LNCAP (cell line): ENCODE measurements around the gene LUC7L.

Experiments
- TF ChIP-seq, protein P1 (sequence below): fragments of 450-650 bp; IDR thresholded peaks from 2 replicates; pipeline ENCODE4 v1.5.1; 2017; ENCODE audit warnings: mild to moderate bottlenecking

LUC7L gene

DNA sequence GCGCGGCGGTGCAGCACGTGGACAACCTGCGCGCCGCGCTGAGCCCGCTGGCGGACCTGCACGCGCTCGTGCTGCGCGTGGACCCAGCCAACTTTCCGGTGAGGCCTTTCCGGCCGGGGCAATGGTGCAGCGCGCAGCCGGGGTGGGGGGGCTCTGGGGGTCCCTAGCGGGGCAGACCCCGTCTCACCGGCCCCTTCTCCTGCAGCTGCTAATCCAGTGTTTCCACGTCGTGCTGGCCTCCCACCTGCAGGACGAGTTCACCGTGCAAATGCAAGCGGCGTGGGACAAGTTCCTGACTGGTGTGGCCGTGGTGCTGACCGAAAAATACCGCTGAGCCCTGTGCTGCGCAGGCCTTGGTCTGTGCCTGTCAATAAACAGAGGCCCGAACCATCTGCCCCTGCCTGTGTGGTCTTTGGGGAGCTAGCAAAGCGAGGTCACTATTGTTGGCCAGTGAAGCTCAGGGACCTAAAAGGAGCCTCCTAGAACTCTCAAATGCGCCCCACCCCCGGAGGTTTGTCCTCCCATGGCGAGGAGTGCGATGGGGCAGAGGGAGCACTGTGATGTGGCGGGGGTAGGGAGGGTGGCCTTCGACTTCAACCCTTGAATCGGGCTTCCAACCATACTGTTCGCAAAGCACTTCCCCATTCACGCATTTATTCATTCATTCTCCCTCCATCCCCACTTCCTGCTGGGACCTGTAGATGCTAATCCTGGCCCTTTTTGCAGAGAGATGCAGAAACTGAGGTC is 62.7 kb downstream of the LUC7L start:
- TF ChIP-seq, protein P1, sequence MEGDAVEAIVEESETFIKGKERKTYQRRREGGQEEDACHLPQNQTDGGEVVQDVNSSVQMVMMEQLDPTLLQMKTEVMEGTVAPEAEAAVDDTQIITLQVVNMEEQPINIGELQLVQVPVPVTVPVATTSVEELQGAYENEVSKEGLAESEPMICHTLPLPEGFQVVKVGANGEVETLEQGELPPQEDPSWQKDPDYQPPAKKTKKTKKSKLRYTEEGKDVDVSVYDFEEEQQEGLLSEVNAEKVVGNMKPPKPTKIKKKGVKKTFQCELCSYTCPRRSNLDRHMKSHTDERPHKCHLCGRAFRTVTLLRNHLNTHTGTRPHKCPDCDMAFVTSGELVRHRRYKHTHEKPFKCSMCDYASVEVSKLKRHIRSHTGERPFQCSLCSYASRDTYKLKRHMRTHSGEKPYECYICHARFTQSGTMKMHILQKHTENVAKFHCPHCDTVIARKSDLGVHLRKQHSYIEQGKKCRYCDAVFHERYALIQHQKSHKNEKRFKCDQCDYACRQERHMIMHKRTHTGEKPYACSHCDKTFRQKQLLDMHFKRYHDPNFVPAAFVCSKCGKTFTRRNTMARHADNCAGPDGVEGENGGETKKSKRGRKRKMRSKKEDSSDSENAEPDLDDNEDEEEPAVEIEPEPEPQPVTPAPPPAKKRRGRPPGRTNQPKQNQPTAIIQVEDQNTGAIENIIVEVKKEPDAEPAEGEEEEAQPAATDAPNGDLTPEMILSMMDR = no peak

DNA sequence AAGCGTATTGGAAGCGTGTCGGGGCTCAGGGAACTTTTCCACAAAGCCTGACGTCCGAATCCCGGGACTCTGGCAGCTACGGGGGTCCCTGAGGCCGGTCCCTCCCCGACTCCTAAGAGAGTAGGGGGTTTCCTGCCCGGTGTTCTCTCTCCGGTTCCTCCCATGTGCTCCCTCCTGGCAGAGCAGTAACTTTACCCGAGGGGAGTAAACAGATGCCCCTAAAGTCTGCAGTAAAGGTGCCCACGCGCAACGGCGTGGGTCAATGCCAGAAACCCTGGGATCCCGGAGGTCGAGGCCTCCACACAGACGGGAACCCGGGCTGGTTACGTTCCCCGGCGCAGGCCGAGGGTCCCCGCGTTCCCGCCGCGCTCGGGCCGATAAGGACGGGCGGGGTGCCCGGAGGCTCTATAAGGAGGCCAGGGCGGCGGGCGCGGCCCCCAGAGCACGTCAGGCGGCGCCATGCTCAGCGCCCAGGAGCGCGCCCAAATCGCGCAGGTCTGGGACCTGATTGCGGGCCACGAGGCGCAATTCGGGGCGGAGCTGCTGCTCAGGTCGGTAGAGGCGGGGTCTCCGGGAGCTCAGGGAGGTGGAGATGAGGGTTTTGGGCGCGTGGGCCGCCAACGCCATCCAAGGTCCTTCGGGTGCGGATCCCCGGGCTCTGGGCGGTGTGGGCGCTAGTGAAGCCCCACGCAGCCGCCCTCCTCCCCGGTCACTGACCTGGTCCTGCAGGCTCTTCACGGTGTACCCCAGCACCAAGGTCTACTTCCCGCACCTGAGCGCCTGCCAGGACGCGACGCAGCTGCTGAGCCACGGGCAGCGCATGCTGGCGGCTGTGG is 63.5 kb downstream of the LUC7L start, which contains the start of gene HBM:
TSS of gene HBM (plus strand) at position 440 of the 836 bp plus-strand sequence. CDS start at position 460, 20 bp downstream.
- TF ChIP-seq, protein P1 = no peak

DNA sequence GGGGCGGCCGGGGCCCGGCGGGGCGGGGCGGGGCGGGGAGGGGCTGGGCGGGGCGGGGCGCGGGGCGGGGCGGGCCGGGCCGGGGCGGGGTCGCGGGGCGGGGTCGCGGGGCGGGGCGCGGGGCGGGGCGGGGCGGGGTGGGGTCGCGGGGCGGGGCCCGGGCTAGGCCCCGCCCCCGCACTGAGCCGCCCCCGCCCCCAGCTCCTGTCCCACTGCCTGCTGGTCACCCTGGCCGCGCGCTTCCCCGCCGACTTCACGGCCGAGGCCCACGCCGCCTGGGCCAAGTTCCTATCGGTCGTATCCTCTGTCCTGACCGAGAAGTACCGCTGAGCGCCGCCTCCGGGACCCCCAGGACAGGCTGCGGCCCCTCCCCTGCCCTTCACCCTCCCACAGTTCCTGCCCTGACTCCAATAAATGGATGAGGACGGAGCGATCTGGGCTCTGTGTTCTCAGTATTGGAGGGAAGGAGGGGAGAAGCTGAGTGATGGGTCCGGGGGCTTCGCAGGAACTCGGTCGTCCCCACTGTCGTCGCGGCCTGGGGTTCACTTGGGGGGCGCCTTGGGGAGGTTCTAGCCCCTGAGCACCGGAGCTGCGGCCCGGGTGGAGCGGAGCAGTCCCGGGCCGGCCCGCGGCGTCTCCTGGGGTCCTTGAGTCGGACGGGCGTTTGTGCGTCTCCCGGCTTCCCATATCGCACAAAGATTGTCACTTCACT is 64.3 kb downstream of the LUC7L start:
- TF ChIP-seq, protein P1 = no peak

DNA sequence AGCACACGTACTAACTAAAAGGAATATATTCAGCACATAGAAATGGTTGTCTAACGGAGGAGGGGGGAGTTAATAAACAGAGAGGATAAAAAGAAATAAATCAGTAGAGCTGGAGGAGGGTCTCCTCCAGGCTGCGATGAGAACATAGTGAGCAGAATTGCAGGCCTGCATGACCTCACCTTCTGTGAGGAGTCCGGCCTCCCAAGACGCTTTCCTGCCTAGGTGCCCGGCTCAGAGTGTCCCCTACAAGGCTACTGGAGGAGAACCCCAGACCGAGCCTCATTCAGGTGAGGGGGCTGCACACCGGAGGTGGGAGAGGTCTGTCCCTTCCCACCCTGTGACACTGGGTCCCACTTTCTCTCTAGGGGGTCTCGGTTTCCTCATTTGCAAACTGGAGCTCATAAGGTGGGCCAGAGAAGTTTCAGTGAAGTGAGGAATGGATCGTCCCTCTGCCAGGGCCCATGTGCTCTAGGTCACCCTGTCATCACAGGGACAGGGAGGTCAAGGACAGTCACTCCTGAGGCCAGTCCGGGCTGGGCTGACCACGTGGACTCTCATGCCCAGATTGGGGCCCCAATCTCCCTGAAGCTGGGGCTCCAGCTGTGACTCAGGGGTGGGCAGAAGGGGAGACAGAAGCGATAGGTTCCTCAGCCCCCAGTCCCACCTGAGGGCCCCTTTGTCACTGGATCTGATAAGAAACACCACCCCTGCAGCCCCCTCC is 66.8 kb downstream of the LUC7L start:
- TF ChIP-seq, protein P1 = no peak

DNA sequence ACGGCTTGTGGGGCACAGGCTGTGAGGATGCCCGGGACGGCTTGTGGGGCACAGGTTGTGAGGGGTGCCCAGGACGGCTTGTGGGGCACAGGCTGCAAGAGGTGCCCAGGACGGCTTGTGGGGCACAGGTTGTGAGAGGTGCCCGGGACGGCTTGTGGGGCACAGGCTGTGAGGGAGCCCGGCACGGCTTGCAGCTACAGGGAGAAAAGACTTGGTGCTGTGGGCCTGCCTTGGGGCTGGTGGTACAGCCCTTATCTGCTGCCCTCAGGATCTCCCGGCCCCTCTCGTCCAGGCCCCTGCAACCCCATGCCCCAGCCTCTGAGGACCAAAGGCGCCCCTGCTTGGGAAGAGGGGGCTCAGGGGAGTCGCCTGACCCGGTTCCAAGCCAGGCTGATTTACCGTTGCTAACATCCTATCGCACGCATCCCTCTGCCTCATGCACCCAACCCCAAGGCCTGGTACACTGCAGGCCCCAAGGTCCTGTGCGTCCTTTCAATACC is 68.5 kb downstream of the LUC7L start:
- TF ChIP-seq, protein P1 = no peak

DNA sequence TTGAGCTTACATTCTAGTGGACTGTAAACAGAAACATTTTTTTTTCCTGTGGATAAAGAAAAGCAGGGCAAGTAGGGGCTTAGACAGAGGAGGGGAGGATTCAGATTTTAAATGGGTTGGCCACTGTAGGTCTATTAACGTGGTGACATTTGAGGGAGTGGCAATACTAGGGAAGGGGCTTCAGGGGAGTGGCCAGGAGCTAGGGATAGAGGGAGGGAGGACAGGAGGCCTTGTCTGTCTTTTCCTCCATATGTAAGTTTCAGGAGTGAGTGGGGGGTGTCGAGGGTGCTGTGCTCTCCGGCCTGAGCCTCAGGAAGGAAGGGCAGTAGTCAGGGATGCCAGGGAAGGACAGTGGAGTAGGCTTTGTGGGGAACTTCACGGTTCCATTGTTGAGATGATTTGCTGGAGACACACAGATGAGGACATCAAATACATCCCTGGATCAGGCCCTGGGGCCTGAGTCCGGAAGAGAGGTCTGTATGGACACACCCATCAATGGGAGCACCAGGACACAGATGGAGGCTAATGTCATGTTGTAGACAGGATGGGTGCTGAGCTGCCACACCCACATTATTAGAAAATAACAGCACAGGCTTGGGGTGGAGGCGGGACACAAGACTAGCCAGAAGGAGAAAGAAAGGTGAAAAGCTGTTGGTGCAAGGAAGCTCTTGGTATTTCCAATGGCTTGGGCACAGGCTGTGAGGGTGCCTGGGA is 70.0 kb downstream of the LUC7L start:
- TF ChIP-seq, protein P1 = no peak
